AG04450 (cell line): Measurements from ENCODE around the gene OR52E4. TPM values are rescaled to one million over a fixed set of nuclear protein-coding genes. Genes with fewer than 3 reads are reported as not detected.

Experiments
- CTCF ChIA-PET: fragments of 300-600, 350-600 bp; formaldehyde crosslinking; extraction: SDS; loops from one replicate; lab custom pipeline; 2022; ENCODE audit warnings: antibody characterized with exemption, inconsistent platforms; lab: Charles Lee
- POLR2A ChIA-PET: fragments of 350-600 bp; formaldehyde crosslinking; extraction: SDS; loops from one replicate; lab custom pipeline; 2021; ENCODE audit warnings: antibody characterized with exemption, inconsistent platforms; lab: Yijun Ruan, JAX
- DNase-seq: peaks from one replicate; pipeline ENCODE4 v3.0.0-alpha.2; 2011; ENCODE audit warnings: low read depth, low spot score
- H3K27ac ChIP-seq: one replicate; pipeline ENCODE4 v1.5.1; 2012; ENCODE audit warnings: low read depth, low read length, control low read depth
- H3K27me3 ChIP-seq: one replicate; pipeline ENCODE4 v1.6.0; 2012; ENCODE audit warnings: low read length; ENCODE audit not compliant: control insufficient read depth, insufficient read depth
- H3K4me3 ChIP-seq: 2 replicates; pipeline ENCODE4 v1.5.1; 2011; ENCODE audit warnings: mild to moderate bottlenecking, low read depth, low read length, control low read depth
- H3K9me3 ChIP-seq: 2 replicates; pipeline ENCODE4 v1.5.1; 2012; ENCODE audit warnings: low read length; ENCODE audit not compliant: control insufficient read depth, insufficient read depth
- polyA plus RNA-seq: library from polyadenylated mRNA; depleted of rRNA; stranded (reverse); fragments of >200 nt; gene quantifications from 2 replicates; pipeline ENCODE4 v1.2.3, GENCODE V29; 2011; rRNA removed
- TF ChIP-seq, protein P1 (sequence below): IDR thresholded peaks from 2 replicates; pipeline ENCODE4 v1.5.1; 2011; ENCODE audit warnings: low read depth, low read length, control low read depth, inconsistent platforms

The OR52E4 gene
- polyA plus RNA-seq, 1 experiment: not detected

DNA sequence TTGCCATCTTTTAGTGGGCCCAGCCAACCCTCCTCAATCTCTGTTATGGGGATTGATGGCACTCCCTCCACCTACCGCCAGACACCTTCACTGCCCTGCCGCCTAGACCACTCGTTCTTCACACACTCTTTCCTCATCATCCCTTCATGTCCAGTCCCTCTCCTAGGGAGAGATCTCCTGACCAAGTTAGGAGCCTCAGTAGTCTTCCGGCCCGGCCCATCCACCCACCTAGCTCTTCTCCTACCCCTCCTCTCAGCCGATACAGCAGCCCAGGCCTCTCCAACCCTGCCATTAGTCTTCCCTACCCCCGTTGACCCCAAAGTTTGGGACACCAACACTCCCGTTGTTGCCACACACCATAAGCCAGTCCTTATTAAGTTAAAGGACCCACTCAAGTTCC, 50.6 kb downstream of the OR52E4 start:
- POLR2A ChIA-PET: no interaction called here
- CTCF ChIA-PET: no interaction called here
- no peaks in the 10 kb centered on the region for H3K27me3 ChIP-seq
- no peak overlapping the region for H3K4me3 ChIP-seq
- H3K9me3 ChIP-seq: peaks cover 64% of the 10 kb centered on the region
- DNase-seq: no peak
- TF ChIP-seq, protein P1, sequence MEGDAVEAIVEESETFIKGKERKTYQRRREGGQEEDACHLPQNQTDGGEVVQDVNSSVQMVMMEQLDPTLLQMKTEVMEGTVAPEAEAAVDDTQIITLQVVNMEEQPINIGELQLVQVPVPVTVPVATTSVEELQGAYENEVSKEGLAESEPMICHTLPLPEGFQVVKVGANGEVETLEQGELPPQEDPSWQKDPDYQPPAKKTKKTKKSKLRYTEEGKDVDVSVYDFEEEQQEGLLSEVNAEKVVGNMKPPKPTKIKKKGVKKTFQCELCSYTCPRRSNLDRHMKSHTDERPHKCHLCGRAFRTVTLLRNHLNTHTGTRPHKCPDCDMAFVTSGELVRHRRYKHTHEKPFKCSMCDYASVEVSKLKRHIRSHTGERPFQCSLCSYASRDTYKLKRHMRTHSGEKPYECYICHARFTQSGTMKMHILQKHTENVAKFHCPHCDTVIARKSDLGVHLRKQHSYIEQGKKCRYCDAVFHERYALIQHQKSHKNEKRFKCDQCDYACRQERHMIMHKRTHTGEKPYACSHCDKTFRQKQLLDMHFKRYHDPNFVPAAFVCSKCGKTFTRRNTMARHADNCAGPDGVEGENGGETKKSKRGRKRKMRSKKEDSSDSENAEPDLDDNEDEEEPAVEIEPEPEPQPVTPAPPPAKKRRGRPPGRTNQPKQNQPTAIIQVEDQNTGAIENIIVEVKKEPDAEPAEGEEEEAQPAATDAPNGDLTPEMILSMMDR: no peak
- no peak overlapping the region for H3K27ac ChIP-seq

DNA sequence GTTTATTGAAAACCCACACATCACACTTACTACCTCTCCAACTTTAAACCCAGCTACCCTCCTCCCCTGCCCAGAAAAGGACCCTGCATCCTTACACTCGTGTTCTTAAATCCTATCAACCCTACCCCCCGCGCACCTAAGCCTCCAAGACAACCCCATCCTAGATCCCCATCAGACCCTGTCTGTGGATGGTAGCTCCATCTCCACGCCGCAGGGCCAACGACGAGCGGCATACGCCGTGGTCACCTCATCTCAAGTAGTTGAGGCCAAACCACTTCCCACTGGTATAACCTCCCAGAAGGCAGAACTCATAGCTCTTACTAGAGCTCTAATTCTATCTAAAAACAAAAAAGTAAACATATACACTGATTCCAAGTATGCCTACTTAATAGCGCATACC, 52.2 kb downstream of the OR52E4 start:
- POLR2A ChIA-PET: no interaction called here

DNA sequence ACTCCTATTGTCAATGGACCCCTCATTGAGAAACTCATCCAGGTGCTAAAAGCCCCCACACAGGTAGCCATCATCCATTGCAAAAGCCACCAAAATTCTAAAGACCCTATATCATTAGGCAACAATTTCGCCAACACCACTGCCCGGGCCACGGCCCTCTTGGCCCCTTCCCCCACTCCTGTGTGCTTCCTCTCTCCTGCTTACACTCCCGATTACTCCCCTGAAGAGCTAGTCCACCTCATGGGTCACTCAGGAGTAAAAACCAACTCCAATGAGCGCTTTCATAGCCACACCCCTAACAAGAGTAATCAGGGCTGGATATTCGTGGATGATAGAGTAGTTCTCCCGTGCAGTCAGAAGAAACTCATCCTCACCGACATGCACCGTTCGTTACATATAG, 52.7 kb downstream of the OR52E4 start:
- Histone ChIP-seq H3K4me3 (no peak overlapping the region), H3K27me3 (no peaks in the 10 kb centered on the region), H3K9me3 (peaks cover 79% of the 10 kb centered on the region), H3K27ac (no peak overlapping the region)
- no peak for DNase-seq
- TF ChIP-seq, protein P1: no peak
- ChIA-PET POLR2A (no interaction called here), CTCF (interaction anchor here (0.9 kb wide), 1 partner anchor 376 kb away, joined by 4 read pairs; no protein-coding TSS in a partner anchor)

More for the DNA sequence above, 52.2 kb downstream of the OR52E4 start:
- H3K4me3 ChIP-seq: no peak overlapping the region
- H3K27me3 ChIP-seq: no peaks in the 10 kb centered on the region
- CTCF ChIA-PET: interaction anchor here (0.9 kb wide), 1 partner anchor 376 kb away, joined by 4 read pairs; no protein-coding TSS in a partner anchor
- TF ChIP-seq, protein P1: no peak
- peaks cover 77% of the 10 kb centered on the region for H3K9me3 ChIP-seq
- no peak for DNase-seq
- H3K27ac ChIP-seq: no peak overlapping the region

Other genes starting within 250 kb of the OR52E4 start
- 46.3 and 53.3 TPM in 2 replicates for gene TRIM5, start 195.6 kb upstream of the OR52E4 start, polyA plus RNA-seq
- 79.9 and 100 TPM in 2 replicates for gene TRIM22, start 190.8 kb upstream of the OR52E4 start, polyA plus RNA-seq
- gene OR56B1, start 144.2 kb upstream of the OR52E4 start, polyA plus RNA-seq: not detected in 2 replicates
- gene OR52N4, start 126.4 kb upstream of the OR52E4 start, polyA plus RNA-seq: not detected in 2 replicates
- not detected in 2 replicates for gene OR52N5, start 97.3 kb upstream of the OR52E4 start, polyA plus RNA-seq
- not detected in 2 replicates for gene OR52N1, start 89.4 kb upstream of the OR52E4 start, polyA plus RNA-seq
- not detected in 2 replicates for gene OR52N2, start 71.7 kb upstream of the OR52E4 start, polyA plus RNA-seq
- gene OR52E6, start 38.7 kb upstream of the OR52E4 start, polyA plus RNA-seq: not detected in 2 replicates
- gene OR52E8, start 22.9 kb upstream of the OR52E4 start, polyA plus RNA-seq: not detected in 2 replicates
- not detected in 2 replicates for gene OR52E5, start 12.6 kb downstream of the OR52E4 start, polyA plus RNA-seq
- not detected in 2 replicates for gene OR56A3, start 61.6 kb downstream of the OR52E4 start, polyA plus RNA-seq
- not detected in 2 replicates for gene OR56A5, start 87.9 kb downstream of the OR52E4 start, polyA plus RNA-seq
- not detected in 2 replicates for gene OR52L1, start 106.4 kb downstream of the OR52E4 start, polyA plus RNA-seq
- gene OR56A4, start 126.3 kb downstream of the OR52E4 start, polyA plus RNA-seq: not detected in 2 replicates
- gene OR56A1, start 150.1 kb downstream of the OR52E4 start, polyA plus RNA-seq: not detected in 2 replicates
- gene OR56B4, start 227.1 kb downstream of the OR52E4 start, polyA plus RNA-seq: not detected in 2 replicates